ENCODE results near the gene DRC7. TPM values are rescaled to one million over a fixed set of nuclear protein-coding genes. Genes with fewer than 3 reads are reported as not detected.
"Not testable (repeated sequence)": the region's sequence is repeated elsewhere in the genome, so short reads cannot be mapped to it uniquely, and the experiment has no call there.

The DRC7 gene
- total and polyA plus RNA-seq, 9 donors: 0.06 to 0.40 (median 0.16) TPM; not detected in 3

- WGBS (ENCODE audit: insufficient coverage): 79% methylated on average over 3 of the region's 7 CpGs
- Histone ChIP-seq H3K9me3 (replicated peaks; ENCODE audit: control insufficient read depth, low read depth, low read length) (no peaks in the 10 kb centered on the region), H3K4me1 (ENCODE audit: control insufficient read depth, insufficient read depth, low read length) (no peaks in the 10 kb centered on the region), H3K27ac (ENCODE audit: low read length) (no peak overlapping the region), H3K4me3 (ENCODE audit: low read length) (no peak overlapping the region), H3K36me3 (ENCODE audit: control insufficient read depth, insufficient read depth, low read length) (no peaks in the 10 kb centered on the region), H3K27me3 (ENCODE audit: control insufficient read depth, insufficient read depth, low read length) (no peaks in the 10 kb centered on the region)
- DNase-seq: no peak
Measured at GRCh38 chr16:57726433-57726947, 31.9 kb downstream of the DRC7 start.

- H3K4me3 ChIP-seq (ENCODE audit: low read length): no peak overlapping the region
- no peaks in the 10 kb centered on the region for H3K36me3 ChIP-seq (ENCODE audit: control insufficient read depth, insufficient read depth, low read length)
- H3K27me3 ChIP-seq (ENCODE audit: control insufficient read depth, insufficient read depth, low read length): no peaks in the 10 kb centered on the region
- DNase-seq: no peak
- H3K4me1 ChIP-seq (ENCODE audit: control insufficient read depth, insufficient read depth, low read length): no peaks in the 10 kb centered on the region
- no peaks in the 10 kb centered on the region for H3K9me3 ChIP-seq (replicated peaks; ENCODE audit: control insufficient read depth, low read depth, low read length)
- no peak overlapping the region for H3K27ac ChIP-seq (ENCODE audit: low read length)
- no CpG with 5 or more reads among the region's 4 CpGs for WGBS (ENCODE audit: insufficient coverage)
Measured at GRCh38 chr16:57727610-57728009, 33.0 kb downstream of the DRC7 start.

GRCh38 chr16:57728336-57729181 is 34.0 kb downstream of the DRC7 start:
- no peaks in the 10 kb centered on the region for H3K27me3 ChIP-seq (ENCODE audit: control insufficient read depth, insufficient read depth, low read length)
- 96% methylated on average over 12 of the region's 14 CpGs for WGBS (ENCODE audit: insufficient coverage)

GRCh38 chr16:57729182-57729484 is 34.5 kb downstream of the DRC7 start:
- H3K27me3 ChIP-seq (ENCODE audit: control insufficient read depth, insufficient read depth, low read length): no peaks in the 10 kb centered on the region
- H3K36me3 ChIP-seq (ENCODE audit: control insufficient read depth, insufficient read depth, low read length): no peaks in the 10 kb centered on the region
- no peaks in the 10 kb centered on the region for H3K4me1 ChIP-seq (ENCODE audit: control insufficient read depth, insufficient read depth, low read length)
- WGBS (ENCODE audit: insufficient coverage): 100% methylated on average over 1 of the region's 1 CpG
- no peak overlapping the region for H3K4me3 ChIP-seq (ENCODE audit: low read length)
- H3K9me3 ChIP-seq (replicated peaks; ENCODE audit: control insufficient read depth, low read depth, low read length): no peaks in the 10 kb centered on the region
- H3K27ac ChIP-seq (ENCODE audit: low read length): no peak overlapping the region
- no peak for DNase-seq

More at GRCh38 chr16:57728336-57729181, 34.0 kb downstream of the DRC7 start:
- DNase-seq: no peak
- H3K9me3 ChIP-seq (replicated peaks; ENCODE audit: control insufficient read depth, low read depth, low read length): no peaks in the 10 kb centered on the region
- H3K27ac ChIP-seq (ENCODE audit: low read length): no peak overlapping the region
- no peaks in the 10 kb centered on the region for H3K4me1 ChIP-seq (ENCODE audit: control insufficient read depth, insufficient read depth, low read length)
- no peak overlapping the region for H3K4me3 ChIP-seq (ENCODE audit: low read length)
- H3K36me3 ChIP-seq (ENCODE audit: control insufficient read depth, insufficient read depth, low read length): no peaks in the 10 kb centered on the region

- H3K36me3 ChIP-seq (ENCODE audit: control insufficient read depth, insufficient read depth, low read length); H3K9me3 ChIP-seq (replicated peaks; ENCODE audit: control insufficient read depth, low read depth, low read length); H3K4me3 ChIP-seq (ENCODE audit: low read length); H3K4me1 ChIP-seq (ENCODE audit: control insufficient read depth, insufficient read depth, low read length); H3K27me3 ChIP-seq (ENCODE audit: control insufficient read depth, insufficient read depth, low read length); DNase-seq; H3K27ac ChIP-seq (ENCODE audit: low read length): not testable (repeated sequence)
- WGBS (ENCODE audit: insufficient coverage): 88% methylated on average over 6 of the region's 6 CpGs
Measured at GRCh38 chr16:57729852-57730251, 35.2 kb downstream of the DRC7 start.

- Histone ChIP-seq H3K36me3 (ENCODE audit: control insufficient read depth, insufficient read depth, low read length) (no peaks in the 10 kb centered on the region), H3K4me3 (ENCODE audit: low read length) (no peak overlapping the region), H3K27me3 (ENCODE audit: control insufficient read depth, insufficient read depth, low read length) (no peaks in the 10 kb centered on the region), H3K27ac (ENCODE audit: low read length) (no peak overlapping the region), H3K4me1 (ENCODE audit: control insufficient read depth, insufficient read depth, low read length) (peaks cover 9% of the 10 kb centered on the region), H3K9me3 (replicated peaks; ENCODE audit: control insufficient read depth, low read depth, low read length) (no peaks in the 10 kb centered on the region)
- whole genome bisulfite sequencing (ENCODE audit: insufficient coverage): 64% methylated on average over 11 of the region's 13 CpGs
- no peak for DNase-seq
Measured at GRCh38 chr16:57730771-57731730, 36.4 kb downstream of the DRC7 start.

- WGBS (ENCODE audit: insufficient coverage): 100% methylated on average over 1 of the region's 2 CpGs
Measured at GRCh38 chr16:57732037-57732436, 37.4 kb downstream of the DRC7 start.

GRCh38 chr16:57732714-57733113 is 38.1 kb downstream of the DRC7 start:
- Histone ChIP-seq H3K4me1 (ENCODE audit: control insufficient read depth, insufficient read depth, low read length) (peaks cover 24% of the 10 kb centered on the region), H3K27me3 (ENCODE audit: control insufficient read depth, insufficient read depth, low read length) (no peaks in the 10 kb centered on the region), H3K27ac (ENCODE audit: low read length) (no peak overlapping the region), H3K36me3 (ENCODE audit: control insufficient read depth, insufficient read depth, low read length) (peaks cover 7% of the 10 kb centered on the region), H3K4me3 (ENCODE audit: low read length) (no peak overlapping the region), H3K9me3 (replicated peaks; ENCODE audit: control insufficient read depth, low read depth, low read length) (no peaks in the 10 kb centered on the region)
- no CpG with 5 or more reads among the region's 2 CpGs for WGBS (ENCODE audit: insufficient coverage)
- no peak for DNase-seq

More at GRCh38 chr16:57732037-57732436, 37.4 kb downstream of the DRC7 start:
- Histone ChIP-seq H3K4me3 (ENCODE audit: low read length) (no peak overlapping the region), H3K36me3 (ENCODE audit: control insufficient read depth, insufficient read depth, low read length) (peaks cover under 1% of the 10 kb centered on the region), H3K4me1 (ENCODE audit: control insufficient read depth, insufficient read depth, low read length) (peaks cover 19% of the 10 kb centered on the region), H3K27ac (ENCODE audit: low read length) (no peak overlapping the region), H3K27me3 (ENCODE audit: control insufficient read depth, insufficient read depth, low read length) (no peaks in the 10 kb centered on the region), H3K9me3 (replicated peaks; ENCODE audit: control insufficient read depth, low read depth, low read length) (no peaks in the 10 kb centered on the region)
- DNase-seq: no peak

GRCh38 chr16:57734308-57734924 is 39.8 kb downstream of the DRC7 start:
- 40% methylated on average over 10 of the region's 20 CpGs for WGBS (ENCODE audit: insufficient coverage)
- peaks cover 17% of the 10 kb centered on the region for H3K36me3 ChIP-seq (ENCODE audit: control insufficient read depth, insufficient read depth, low read length)

More at GRCh38 chr16:57734308-57734924, 39.8 kb downstream of the DRC7 start:
- H3K4me1 ChIP-seq (ENCODE audit: control insufficient read depth, insufficient read depth, low read length): peaks cover 27% of the 10 kb centered on the region
- H3K27me3 ChIP-seq (ENCODE audit: control insufficient read depth, insufficient read depth, low read length): no peaks in the 10 kb centered on the region
- no peaks in the 10 kb centered on the region for H3K9me3 ChIP-seq (replicated peaks; ENCODE audit: control insufficient read depth, low read depth, low read length)
- DNase-seq: no peak
- H3K4me3 ChIP-seq (ENCODE audit: low read length): peak overlapping the region; percentile 71
- H3K27ac ChIP-seq (ENCODE audit: low read length): peak overlapping the region; percentile 92

Measured in muscle of leg (tissue), 11 donors.